ENCODE measurements around the gene COX4I1.

GRCh38 chr16:85759136-85759535 is 40.4 kb upstream of the COX4I1 start:
- no peak for TF ChIP-seq CTCF (conservative IDR thresholded peaks at IDR 0.05; ENCODE audit: low read length)
- TF ChIP-seq EZH2phosphoT487 (IDR thresholded peaks at IDR 0.05; ENCODE audit: borderline replicate concordance): no peak

All from Loucy (cell line).